ENCODE measurements around the gene BRMS1L. TPM values are rescaled to one million over a fixed set of nuclear protein-coding genes. Genes with fewer than 3 reads are reported as not detected.

The BRMS1L gene
- total and polyA plus RNA-seq, 2 experiments from 2014 or later, result 11.8 to 19.5 TPM

DNA sequence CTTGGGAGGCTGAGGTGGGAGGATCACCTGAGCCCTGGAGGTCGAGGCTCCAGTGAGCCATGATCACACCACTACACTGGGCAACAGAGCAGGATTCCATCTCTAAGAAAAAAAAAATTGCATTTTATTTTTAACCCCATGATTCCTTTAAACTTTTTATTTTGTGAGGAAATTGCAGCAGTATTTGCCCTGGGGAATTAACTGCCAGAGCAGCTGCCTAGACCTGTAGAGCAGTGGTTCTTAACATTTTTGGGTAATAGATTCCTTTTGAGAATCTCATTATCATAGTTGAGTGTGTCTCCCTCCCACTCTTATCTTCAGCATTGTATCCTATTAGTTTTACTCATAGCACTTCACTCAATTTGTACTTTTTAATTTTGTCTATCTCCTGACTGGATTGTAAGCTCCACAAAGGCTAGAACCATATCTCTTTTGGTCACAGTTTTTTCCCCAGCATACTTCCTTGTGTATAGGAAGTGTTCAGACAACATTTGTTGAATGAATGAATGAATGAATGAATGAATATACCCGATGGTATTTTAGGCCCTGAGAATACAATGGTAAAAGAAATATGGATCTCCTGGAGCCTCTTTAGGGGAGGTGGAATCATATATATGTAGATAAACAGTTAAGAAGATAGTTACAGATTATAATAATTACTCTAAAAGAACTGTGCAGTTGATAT is 40.6 kb downstream of the BRMS1L start:
- no peaks in the 10 kb centered on the region for H3K4me1 ChIP-seq (ENCODE audit: insufficient read depth)
- H3K36me3 ChIP-seq (ENCODE audit: insufficient read depth), result no peaks in the 10 kb centered on the region
- H3F3A ChIP-seq (replicated peaks; ENCODE audit: low read depth), result no peaks in the 10 kb centered on the region
- H3K79me2 ChIP-seq (replicated peaks; ENCODE audit: insufficient read depth), result no peaks in the 10 kb centered on the region
- no peak overlapping the region for H3K4me2 ChIP-seq
- H3K9me2 ChIP-seq (ENCODE audit: insufficient read depth), result no peaks in the 10 kb centered on the region
- Mint-ChIP-seq H3K4me3 (no peak overlapping the region), H3K4me1 (no peaks in the 10 kb centered on the region), H3K36me3 (ENCODE audit: low read depth) (peaks cover 11% of the 10 kb centered on the region; the same call in 2 of the 3 replicates), H3K27me3 (ENCODE audit: insufficient read depth, low read depth, poor library complexity) (peaks cover 2% of the 10 kb centered on the region), H3K27ac (no peak overlapping the region), H3K9me3 (no peaks in the 10 kb centered on the region)
- no peaks in the 10 kb centered on the region for H3K27me3 ChIP-seq (ENCODE audit: insufficient read depth)
- no peak overlapping the region for H3K4me3 ChIP-seq
- ATAC-seq, result no peak
- TF ChIP-seq, protein P1, sequence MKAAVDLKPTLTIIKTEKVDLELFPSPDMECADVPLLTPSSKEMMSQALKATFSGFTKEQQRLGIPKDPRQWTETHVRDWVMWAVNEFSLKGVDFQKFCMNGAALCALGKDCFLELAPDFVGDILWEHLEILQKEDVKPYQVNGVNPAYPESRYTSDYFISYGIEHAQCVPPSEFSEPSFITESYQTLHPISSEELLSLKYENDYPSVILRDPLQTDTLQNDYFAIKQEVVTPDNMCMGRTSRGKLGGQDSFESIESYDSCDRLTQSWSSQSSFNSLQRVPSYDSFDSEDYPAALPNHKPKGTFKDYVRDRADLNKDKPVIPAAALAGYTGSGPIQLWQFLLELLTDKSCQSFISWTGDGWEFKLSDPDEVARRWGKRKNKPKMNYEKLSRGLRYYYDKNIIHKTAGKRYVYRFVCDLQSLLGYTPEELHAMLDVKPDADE (IDR thresholded peaks at IDR 0.05), result no peak
- TF ChIP-seq EZH2phosphoT487 (IDR thresholded peaks at IDR 0.05; ENCODE audit: unreplicated experiment), result no peak
- TF ChIP-seq CREB1 (CRISPR knock-in tag; IDR thresholded peaks at IDR 0.05; ENCODE audit: low read depth), result no peak
- no peak for TF ChIP-seq POLR2AphosphoS5 (IDR thresholded peaks at IDR 0.05; ENCODE audit: low read depth)
- TF ChIP-seq CTCF (conservative IDR thresholded peaks at IDR 0.05; ENCODE audit: low read depth in 2 of 2), result no peak
- H2AFZ ChIP-seq, result no peak overlapping the region
- no peaks in the 10 kb centered on the region for H4K20me1 ChIP-seq (replicated peaks; ENCODE audit: insufficient read depth)
- DNase-seq (ENCODE audit: low spot score), result no peak
- no peak overlapping the region for H3K27ac ChIP-seq (ENCODE audit: low read depth)

GRCh38 chr14:35867280-35867629 is 41.1 kb downstream of the BRMS1L start:
- H3K27me3 Mint-ChIP-seq (ENCODE audit: insufficient read depth, low read depth, poor library complexity), result peaks cover 2% of the 10 kb centered on the region
- peaks cover 11% of the 10 kb centered on the region; the same call in 2 of the 3 replicates for H3K36me3 Mint-ChIP-seq (ENCODE audit: low read depth)
- H3K36me3 ChIP-seq (ENCODE audit: insufficient read depth), result no peaks in the 10 kb centered on the region
- TF ChIP-seq EZH2phosphoT487 (IDR thresholded peaks at IDR 0.05; ENCODE audit: unreplicated experiment) (no peak), NANOG (IDR thresholded peaks at IDR 0.05; ENCODE audit: borderline replicate concordance) (no peak), POLR2AphosphoS5 (IDR thresholded peaks at IDR 0.05; ENCODE audit: low read depth) (no peak), ZNF331 (CRISPR knock-in tag; IDR thresholded peaks at IDR 0.05; ENCODE audit: low read depth) (no peak), CREB1 (CRISPR knock-in tag; IDR thresholded peaks at IDR 0.05; ENCODE audit: low read depth) (no peak), CTCF (conservative IDR thresholded peaks at IDR 0.05; ENCODE audit: low read depth in 2 of 2) (no peak), JUNB (IDR thresholded peaks at IDR 0.05; ENCODE audit: unreplicated experiment) (no peak), ZNF114 (CRISPR knock-in tag; IDR thresholded peaks at IDR 0.05) (no peak)
- TF ChIP-seq, protein P2, sequence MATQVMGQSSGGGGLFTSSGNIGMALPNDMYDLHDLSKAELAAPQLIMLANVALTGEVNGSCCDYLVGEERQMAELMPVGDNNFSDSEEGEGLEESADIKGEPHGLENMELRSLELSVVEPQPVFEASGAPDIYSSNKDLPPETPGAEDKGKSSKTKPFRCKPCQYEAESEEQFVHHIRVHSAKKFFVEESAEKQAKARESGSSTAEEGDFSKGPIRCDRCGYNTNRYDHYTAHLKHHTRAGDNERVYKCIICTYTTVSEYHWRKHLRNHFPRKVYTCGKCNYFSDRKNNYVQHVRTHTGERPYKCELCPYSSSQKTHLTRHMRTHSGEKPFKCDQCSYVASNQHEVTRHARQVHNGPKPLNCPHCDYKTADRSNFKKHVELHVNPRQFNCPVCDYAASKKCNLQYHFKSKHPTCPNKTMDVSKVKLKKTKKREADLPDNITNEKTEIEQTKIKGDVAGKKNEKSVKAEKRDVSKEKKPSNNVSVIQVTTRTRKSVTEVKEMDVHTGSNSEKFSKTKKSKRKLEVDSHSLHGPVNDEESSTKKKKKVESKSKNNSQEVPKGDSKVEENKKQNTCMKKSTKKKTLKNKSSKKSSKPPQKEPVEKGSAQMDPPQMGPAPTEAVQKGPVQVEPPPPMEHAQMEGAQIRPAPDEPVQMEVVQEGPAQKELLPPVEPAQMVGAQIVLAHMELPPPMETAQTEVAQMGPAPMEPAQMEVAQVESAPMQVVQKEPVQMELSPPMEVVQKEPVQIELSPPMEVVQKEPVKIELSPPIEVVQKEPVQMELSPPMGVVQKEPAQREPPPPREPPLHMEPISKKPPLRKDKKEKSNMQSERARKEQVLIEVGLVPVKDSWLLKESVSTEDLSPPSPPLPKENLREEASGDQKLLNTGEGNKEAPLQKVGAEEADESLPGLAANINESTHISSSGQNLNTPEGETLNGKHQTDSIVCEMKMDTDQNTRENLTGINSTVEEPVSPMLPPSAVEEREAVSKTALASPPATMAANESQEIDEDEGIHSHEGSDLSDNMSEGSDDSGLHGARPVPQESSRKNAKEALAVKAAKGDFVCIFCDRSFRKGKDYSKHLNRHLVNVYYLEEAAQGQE (IDR thresholded peaks at IDR 0.05; ENCODE audit: unreplicated experiment), result no peak
- TF ChIP-seq, protein P1 (IDR thresholded peaks at IDR 0.05), result no peak
- H2AFZ ChIP-seq, result no peak overlapping the region
- no peaks in the 10 kb centered on the region for H3K4me1 Mint-ChIP-seq
- H3K27me3 ChIP-seq (ENCODE audit: insufficient read depth), result no peaks in the 10 kb centered on the region
- H3K79me2 ChIP-seq (replicated peaks; ENCODE audit: insufficient read depth), result no peaks in the 10 kb centered on the region
- no peaks in the 10 kb centered on the region for H4K20me1 ChIP-seq (replicated peaks; ENCODE audit: insufficient read depth)
- no peak overlapping the region for H3K4me3 ChIP-seq
- no peaks in the 10 kb centered on the region for H3K9me3 Mint-ChIP-seq
- no peak overlapping the region for H3K4me3 Mint-ChIP-seq
- H3K4me1 ChIP-seq (ENCODE audit: insufficient read depth), result no peaks in the 10 kb centered on the region
- no peak overlapping the region for H3K27ac Mint-ChIP-seq
- H3K4me2 ChIP-seq, result no peak overlapping the region
- DNase-seq (ENCODE audit: low spot score), result no peak
- no peaks in the 10 kb centered on the region for H3K9me2 ChIP-seq (ENCODE audit: insufficient read depth)
- H3K27ac ChIP-seq (ENCODE audit: low read depth), result no peak overlapping the region
- ATAC-seq, result no peak
- H3F3A ChIP-seq (replicated peaks; ENCODE audit: low read depth), result no peaks in the 10 kb centered on the region
